ENCODE results near the gene CENPX. TPM values are rescaled to one million over a fixed set of nuclear protein-coding genes. Genes with fewer than 3 reads are reported as not detected.
A peak's percentile ranks its signal among the peaks of the same experiment; 100 is the strongest.

The CENPX gene
- total and polyA plus RNA-seq, 2 of the 13 experiments (the other 11 are each of a cell fraction or from before 2014, with no cell fraction given), result 92.7 to 170 TPM

DNA sequence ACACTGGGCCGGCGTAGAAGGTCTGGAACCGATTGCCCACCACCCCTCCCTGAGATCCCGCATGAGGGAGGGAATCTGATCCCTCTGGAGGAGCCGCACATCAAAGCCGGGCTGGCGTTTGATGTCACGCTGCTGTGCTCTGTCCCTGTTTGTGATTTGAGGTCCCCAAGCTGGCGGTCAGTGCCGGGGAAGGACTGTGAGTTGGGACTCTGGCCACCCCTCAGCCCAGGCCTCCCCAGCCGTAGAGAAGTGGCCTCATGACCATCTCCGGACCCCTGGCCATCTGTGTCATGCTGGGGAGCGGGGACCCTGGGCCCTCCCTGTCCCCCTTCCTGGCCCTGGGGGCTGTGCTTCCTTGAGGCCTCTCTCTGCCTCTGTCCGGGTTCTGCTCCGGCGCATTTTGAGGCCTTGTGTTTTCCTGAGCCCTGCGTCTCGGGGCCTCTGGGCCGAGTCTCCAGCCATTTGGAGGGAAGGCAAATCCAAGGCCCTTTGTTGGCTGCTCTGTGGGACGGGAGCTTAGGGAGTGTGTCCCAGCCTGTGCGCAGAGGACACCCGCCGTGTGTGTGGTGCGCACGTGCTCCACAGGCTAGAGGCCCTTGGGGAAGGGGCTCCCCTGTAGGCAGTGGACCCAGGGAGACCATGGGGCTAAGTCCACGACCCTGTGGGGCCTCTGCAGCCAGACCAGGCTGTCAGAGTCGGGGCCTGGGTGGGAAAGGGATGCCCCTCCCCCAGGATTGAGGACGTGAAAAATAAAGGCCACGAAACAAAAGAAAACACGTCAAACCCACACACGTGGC lies 30.2 kb downstream of the CENPX start (continued):
- TF ChIP-seq NFKBIZ (CRISPR knock-in tag; IDR thresholded peaks at IDR 0.05), result peak; percentile 60
- TF ChIP-seq, protein P1, sequence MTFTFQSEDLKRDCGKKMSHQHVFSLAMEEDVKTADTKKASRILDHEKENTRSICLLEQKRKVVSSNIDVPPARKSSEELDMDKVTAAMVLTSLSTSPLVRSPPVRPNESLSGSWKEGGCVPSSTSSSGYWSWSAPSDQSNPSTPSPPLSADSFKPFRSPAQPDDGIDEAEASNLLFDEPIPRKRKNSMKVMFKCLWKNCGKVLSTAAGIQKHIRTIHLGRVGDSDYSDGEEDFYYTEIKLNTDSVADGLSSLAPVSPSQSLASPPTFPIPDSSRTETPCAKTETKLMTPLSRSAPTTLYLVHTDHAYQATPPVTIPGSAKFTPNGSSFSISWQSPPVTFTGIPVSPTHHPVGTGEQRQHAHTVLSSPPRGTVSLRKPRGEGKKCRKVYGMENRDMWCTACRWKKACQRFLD (CRISPR knock-in tag; IDR thresholded peaks at IDR 0.05; ENCODE audit: borderline replicate concordance), result peak; percentile 83; the same call in 1 of the 2 replicates
- peak; percentile 97 for TF ChIP-seq ZNF296 (CRISPR knock-in tag; conservative IDR thresholded peaks at IDR 0.05)
- peak; percentile 38; the same call in 1 of the 2 replicates for TF ChIP-seq NFYB (CRISPR knock-in tag; IDR thresholded peaks at IDR 0.05)
- no peak; the same call in 1 of the 2 replicates for TF ChIP-seq ZNF20 (CRISPR knock-in tag; IDR thresholded peaks at IDR 0.05)
- peak; percentile 90; the same call in 1 of the 2 replicates for TF ChIP-seq ZNF670 (CRISPR knock-in tag; IDR thresholded peaks at IDR 0.05; ENCODE audit: borderline replicate concordance)
- peak; percentile 41 for TF ChIP-seq KAT8 (CRISPR knock-in tag; IDR thresholded peaks at IDR 0.05)
- no peak for TF ChIP-seq TRIM24 (CRISPR knock-in tag; IDR thresholded peaks at IDR 0.05)
- TF ChIP-seq, protein P2, sequence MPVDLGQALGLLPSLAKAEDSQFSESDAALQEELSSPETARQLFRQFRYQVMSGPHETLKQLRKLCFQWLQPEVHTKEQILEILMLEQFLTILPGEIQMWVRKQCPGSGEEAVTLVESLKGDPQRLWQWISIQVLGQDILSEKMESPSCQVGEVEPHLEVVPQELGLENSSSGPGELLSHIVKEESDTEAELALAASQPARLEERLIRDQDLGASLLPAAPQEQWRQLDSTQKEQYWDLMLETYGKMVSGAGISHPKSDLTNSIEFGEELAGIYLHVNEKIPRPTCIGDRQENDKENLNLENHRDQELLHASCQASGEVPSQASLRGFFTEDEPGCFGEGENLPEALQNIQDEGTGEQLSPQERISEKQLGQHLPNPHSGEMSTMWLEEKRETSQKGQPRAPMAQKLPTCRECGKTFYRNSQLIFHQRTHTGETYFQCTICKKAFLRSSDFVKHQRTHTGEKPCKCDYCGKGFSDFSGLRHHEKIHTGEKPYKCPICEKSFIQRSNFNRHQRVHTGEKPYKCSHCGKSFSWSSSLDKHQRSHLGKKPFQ (CRISPR knock-in tag; IDR thresholded peaks at IDR 0.05; ENCODE audit: insufficient replicate concordance), result peak; percentile 94
- TF ChIP-seq, protein P3, sequence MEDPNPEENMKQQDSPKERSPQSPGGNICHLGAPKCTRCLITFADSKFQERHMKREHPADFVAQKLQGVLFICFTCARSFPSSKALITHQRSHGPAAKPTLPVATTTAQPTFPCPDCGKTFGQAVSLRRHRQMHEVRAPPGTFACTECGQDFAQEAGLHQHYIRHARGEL (CRISPR knock-in tag; IDR thresholded peaks at IDR 0.05), result peak; percentile 97
- TF ChIP-seq MTA1 (CRISPR knock-in tag; IDR thresholded peaks at IDR 0.05; ENCODE audit: borderline replicate concordance), result peak; percentile 98
- TF ChIP-seq KLF13 (CRISPR knock-in tag; IDR thresholded peaks at IDR 0.05), result no peak
- TF ChIP-seq ZNF260 (CRISPR knock-in tag; IDR thresholded peaks at IDR 0.05; ENCODE audit: borderline replicate concordance, low read depth), result no peak
- no peak for TF ChIP-seq CCAR2 (optimal IDR thresholded peaks at IDR 0.05; ENCODE audit: low read depth, low read length)
- TF ChIP-seq FOXA3 (CRISPR knock-in tag; IDR thresholded peaks at IDR 0.05), result peak; percentile 90
- TF ChIP-seq TP53 (CRISPR knock-in tag; conservative IDR thresholded peaks at IDR 0.05), result peak; percentile 31
- 0 out of 2 replicates have a peak, but pooled peaks have one; percentile 88 for TF ChIP-seq ZNF136 (CRISPR knock-in tag; IDR thresholded peaks at IDR 0.05; ENCODE audit: low read depth)
- TF ChIP-seq, protein P4, sequence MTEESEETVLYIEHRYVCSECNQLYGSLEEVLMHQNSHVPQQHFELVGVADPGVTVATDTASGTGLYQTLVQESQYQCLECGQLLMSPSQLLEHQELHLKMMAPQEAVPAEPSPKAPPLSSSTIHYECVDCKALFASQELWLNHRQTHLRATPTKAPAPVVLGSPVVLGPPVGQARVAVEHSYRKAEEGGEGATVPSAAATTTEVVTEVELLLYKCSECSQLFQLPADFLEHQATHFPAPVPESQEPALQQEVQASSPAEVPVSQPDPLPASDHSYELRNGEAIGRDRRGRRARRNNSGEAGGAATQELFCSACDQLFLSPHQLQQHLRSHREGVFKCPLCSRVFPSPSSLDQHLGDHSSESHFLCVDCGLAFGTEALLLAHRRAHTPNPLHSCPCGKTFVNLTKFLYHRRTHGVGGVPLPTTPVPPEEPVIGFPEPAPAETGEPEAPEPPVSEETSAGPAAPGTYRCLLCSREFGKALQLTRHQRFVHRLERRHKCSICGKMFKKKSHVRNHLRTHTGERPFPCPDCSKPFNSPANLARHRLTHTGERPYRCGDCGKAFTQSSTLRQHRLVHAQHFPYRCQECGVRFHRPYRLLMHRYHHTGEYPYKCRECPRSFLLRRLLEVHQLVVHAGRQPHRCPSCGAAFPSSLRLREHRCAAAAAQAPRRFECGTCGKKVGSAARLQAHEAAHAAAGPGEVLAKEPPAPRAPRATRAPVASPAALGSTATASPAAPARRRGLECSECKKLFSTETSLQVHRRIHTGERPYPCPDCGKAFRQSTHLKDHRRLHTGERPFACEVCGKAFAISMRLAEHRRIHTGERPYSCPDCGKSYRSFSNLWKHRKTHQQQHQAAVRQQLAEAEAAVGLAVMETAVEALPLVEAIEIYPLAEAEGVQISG (CRISPR knock-in tag; IDR thresholded peaks at IDR 0.05), result peak; percentile 92
- TF ChIP-seq, protein P5, sequence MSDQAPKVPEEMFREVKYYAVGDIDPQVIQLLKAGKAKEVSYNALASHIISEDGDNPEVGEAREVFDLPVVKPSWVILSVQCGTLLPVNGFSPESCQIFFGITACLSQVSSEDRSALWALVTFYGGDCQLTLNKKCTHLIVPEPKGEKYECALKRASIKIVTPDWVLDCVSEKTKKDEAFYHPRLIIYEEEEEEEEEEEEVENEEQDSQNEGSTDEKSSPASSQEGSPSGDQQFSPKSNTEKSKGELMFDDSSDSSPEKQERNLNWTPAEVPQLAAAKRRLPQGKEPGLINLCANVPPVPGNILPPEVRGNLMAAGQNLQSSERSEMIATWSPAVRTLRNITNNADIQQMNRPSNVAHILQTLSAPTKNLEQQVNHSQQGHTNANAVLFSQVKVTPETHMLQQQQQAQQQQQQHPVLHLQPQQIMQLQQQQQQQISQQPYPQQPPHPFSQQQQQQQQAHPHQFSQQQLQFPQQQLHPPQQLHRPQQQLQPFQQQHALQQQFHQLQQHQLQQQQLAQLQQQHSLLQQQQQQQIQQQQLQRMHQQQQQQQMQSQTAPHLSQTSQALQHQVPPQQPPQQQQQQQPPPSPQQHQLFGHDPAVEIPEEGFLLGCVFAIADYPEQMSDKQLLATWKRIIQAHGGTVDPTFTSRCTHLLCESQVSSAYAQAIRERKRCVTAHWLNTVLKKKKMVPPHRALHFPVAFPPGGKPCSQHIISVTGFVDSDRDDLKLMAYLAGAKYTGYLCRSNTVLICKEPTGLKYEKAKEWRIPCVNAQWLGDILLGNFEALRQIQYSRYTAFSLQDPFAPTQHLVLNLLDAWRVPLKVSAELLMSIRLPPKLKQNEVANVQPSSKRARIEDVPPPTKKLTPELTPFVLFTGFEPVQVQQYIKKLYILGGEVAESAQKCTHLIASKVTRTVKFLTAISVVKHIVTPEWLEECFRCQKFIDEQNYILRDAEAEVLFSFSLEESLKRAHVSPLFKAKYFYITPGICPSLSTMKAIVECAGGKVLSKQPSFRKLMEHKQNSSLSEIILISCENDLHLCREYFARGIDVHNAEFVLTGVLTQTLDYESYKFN (CRISPR knock-in tag; conservative IDR thresholded peaks at IDR 0.05), result peak; percentile 95

All from HepG2 (cell line).